ENCODE data around the gene SLC39A2. TPM values are rescaled to one million over a fixed set of nuclear protein-coding genes. Genes with fewer than 3 reads are reported as not detected.
A peak's percentile ranks its signal among the peaks of the same experiment; 100 is the strongest.
"Not testable (repeated sequence)": the region's sequence is repeated elsewhere in the genome, so short reads cannot be mapped to it uniquely, and the experiment has no call there.

SLC39A2 gene
- total RNA-seq, 1 donor from 2014 or later = 0.25 TPM

GRCh38 chr14:21003788-21004346 lies 4.8 kb downstream of the SLC39A2 start:
- Histone ChIP-seq H3K4me3 (ENCODE audit: low read depth, low read length) (no peak overlapping the region), H3K36me3 (ENCODE audit: control insufficient read depth, insufficient read depth, low read length) (no peaks in the 10 kb centered on the region), H3K27me3 (ENCODE audit: control insufficient read depth, insufficient read depth, low read length) (no peaks in the 10 kb centered on the region)
- no peak for TF ChIP-seq CTCF (IDR thresholded peaks at IDR 0.05; ENCODE audit: insufficient read depth, low read length, poor library complexity, severe bottlenecking)
- no peak for DNase-seq (ENCODE audit: low read depth)

- not testable (repeated sequence) for H3K27me3 ChIP-seq (ENCODE audit: control insufficient read depth, insufficient read depth, low read length); DNase-seq (ENCODE audit: low read depth); H3K4me3 ChIP-seq (ENCODE audit: low read depth, low read length); H3K36me3 ChIP-seq (ENCODE audit: control insufficient read depth, insufficient read depth, low read length)
Observed at GRCh38 chr14:21009721-21010120, 10.6 kb downstream of the SLC39A2 start.

- Histone ChIP-seq H3K4me3 (ENCODE audit: low read depth, low read length) (no peak overlapping the region), H3K27me3 (ENCODE audit: control insufficient read depth, insufficient read depth, low read length) (peaks cover 3% of the 10 kb centered on the region), H3K36me3 (ENCODE audit: control insufficient read depth, insufficient read depth, low read length) (no peaks in the 10 kb centered on the region)
- no peak for DNase-seq (ENCODE audit: low read depth)
- no peak for TF ChIP-seq CTCF (IDR thresholded peaks at IDR 0.05; ENCODE audit: insufficient read depth, low read length, poor library complexity, severe bottlenecking)
Observed at GRCh38 chr14:21011136-21011535, 12.0 kb downstream of the SLC39A2 start.

GRCh38 chr14:21014761-21015190 lies 15.7 kb downstream of the SLC39A2 start:
- peak; percentile 31 for DNase-seq (ENCODE audit: low read depth)
- peaks cover 3% of the 10 kb centered on the region for H3K27me3 ChIP-seq (ENCODE audit: control insufficient read depth, insufficient read depth, low read length)
- H3K36me3 ChIP-seq (ENCODE audit: control insufficient read depth, insufficient read depth, low read length) = no peaks in the 10 kb centered on the region
- H3K4me3 ChIP-seq (ENCODE audit: low read depth, low read length) = no peak overlapping the region
- TF ChIP-seq CTCF (IDR thresholded peaks at IDR 0.05; ENCODE audit: insufficient read depth, low read length, poor library complexity, severe bottlenecking) = peak; percentile 82

- Histone ChIP-seq H3K36me3 (ENCODE audit: control insufficient read depth, insufficient read depth, low read length) (no peaks in the 10 kb centered on the region), H3K27me3 (ENCODE audit: control insufficient read depth, insufficient read depth, low read length) (peaks cover 3% of the 10 kb centered on the region), H3K4me3 (ENCODE audit: low read depth, low read length) (no peak overlapping the region)
- TF ChIP-seq CTCF (IDR thresholded peaks at IDR 0.05; ENCODE audit: insufficient read depth, low read length, poor library complexity, severe bottlenecking) = no peak
- no peak for DNase-seq (ENCODE audit: low read depth)
Observed at GRCh38 chr14:21015312-21015711, 16.2 kb downstream of the SLC39A2 start.

- Histone ChIP-seq H3K27me3 (ENCODE audit: control insufficient read depth, insufficient read depth, low read length) (peaks cover 3% of the 10 kb centered on the region), H3K36me3 (ENCODE audit: control insufficient read depth, insufficient read depth, low read length) (no peaks in the 10 kb centered on the region), H3K4me3 (ENCODE audit: low read depth, low read length) (no peak overlapping the region)
- TF ChIP-seq CTCF (IDR thresholded peaks at IDR 0.05; ENCODE audit: insufficient read depth, low read length, poor library complexity, severe bottlenecking) = no peak
- no peak for DNase-seq (ENCODE audit: low read depth)
Observed at GRCh38 chr14:21016413-21017190, 17.5 kb downstream of the SLC39A2 start.
